CD4-positive, alpha-beta T cell treated with Interleukin-12 subunit alpha and Interleukin-12 subunit beta, for 1 hour (primary cell): ENCODE data around the gene SHH.
"Not testable (repeated sequence)": the region's sequence is repeated elsewhere in the genome, so short reads cannot be mapped to it uniquely, and the experiment has no call there.

Experiments
- DNase-seq: peaks from one replicate; pipeline ENCODE4 v3.0.0-alpha.2; 2020

SHH gene

GRCh38 chr7:155842496-155843265 lies 30.4 kb upstream of the SHH start:
- no peak for DNase-seq

- DNase-seq: no peak
Observed at GRCh38 chr7:155840909-155841308, 28.6 kb upstream of the SHH start.

GRCh38 chr7:155840262-155840885 lies 28.1 kb upstream of the SHH start:
- DNase-seq: no peak

GRCh38 chr7:155839461-155839860 lies 27.2 kb upstream of the SHH start:
- DNase-seq: no peak

GRCh38 chr7:155838312-155838711 lies 26.0 kb upstream of the SHH start:
- DNase-seq: not testable (repeated sequence)

- DNase-seq: no peak
Observed at GRCh38 chr7:155837126-155837479, 24.8 kb upstream of the SHH start.

GRCh38 chr7:155836216-155837125 lies 24.2 kb upstream of the SHH start:
- DNase-seq: no peak

- DNase-seq: no peak
Observed at GRCh38 chr7:155835446-155836215, 23.4 kb upstream of the SHH start.

GRCh38 chr7:155834486-155835048 lies 22.3 kb upstream of the SHH start:
- no peak for DNase-seq

GRCh38 chr7:155833651-155834050 lies 21.4 kb upstream of the SHH start:
- DNase-seq: no peak

GRCh38 chr7:155832581-155832981 lies 20.3 kb upstream of the SHH start:
- no peak for DNase-seq

GRCh38 chr7:155831807-155832524 lies 19.7 kb upstream of the SHH start:
- DNase-seq: no peak

- DNase-seq: no peak
Observed at GRCh38 chr7:155830961-155831806, 18.9 kb upstream of the SHH start.

- DNase-seq: no peak
Observed at GRCh38 chr7:155829796-155830470, 17.7 kb upstream of the SHH start.

GRCh38 chr7:155825336-155825735 lies 13.1 kb upstream of the SHH start:
- DNase-seq: no peak

GRCh38 chr7:155824227-155824886 lies 12.1 kb upstream of the SHH start:
- no peak for DNase-seq

GRCh38 chr7:155821851-155822250 lies 9.6 kb upstream of the SHH start:
- DNase-seq: no peak

- no peak for DNase-seq
Observed at GRCh38 chr7:155820788-155821187, 8.5 kb upstream of the SHH start.

GRCh38 chr7:155820246-155820645 lies 8.0 kb upstream of the SHH start:
- no peak for DNase-seq

GRCh38 chr7:155819186-155819585 lies 6.9 kb upstream of the SHH start:
- no peak for DNase-seq
